HL-60/S4 treated with phorbol 12-myristate 13-acetate at 8.2 ng/mL for 4 days and 3 days (cell line): ENCODE measurements around the gene NEK6.

Experiments
- in situ Hi-C: fragments of 300-500 bp; cut with MboI; formaldehyde crosslinking; loops from 2 replicates; pipeline ENCODE4 v1.15.0; 2022; ENCODE audit warnings: low sequenced_read_pairs

NEK6 gene

DNA sequence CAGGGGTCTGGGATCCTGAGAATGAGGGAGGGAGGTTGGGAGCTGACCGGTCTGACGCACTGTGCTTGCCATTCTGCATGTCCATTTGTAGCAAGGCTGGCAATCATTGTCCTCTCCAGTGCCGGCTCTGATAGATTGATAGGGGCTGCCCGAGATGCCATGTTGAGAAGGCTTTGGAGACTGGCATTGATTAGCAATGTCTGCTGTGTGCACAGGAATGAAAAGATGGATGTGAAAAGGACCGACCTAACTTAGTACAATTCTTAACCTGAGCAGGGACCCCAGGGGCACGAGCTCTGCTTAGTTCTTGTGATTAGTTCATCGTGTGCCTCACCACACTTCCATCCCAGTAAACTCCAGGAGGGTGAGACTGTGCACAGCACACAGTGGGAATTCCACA, 17.0 kb downstream of the NEK6 start:
- in situ Hi-C loops = no loop called here

- in situ Hi-C loops = no loop called here
Measured at GRCh38 chr9:124277420-124277819, 19.7 kb downstream of the NEK6 start.

DNA sequence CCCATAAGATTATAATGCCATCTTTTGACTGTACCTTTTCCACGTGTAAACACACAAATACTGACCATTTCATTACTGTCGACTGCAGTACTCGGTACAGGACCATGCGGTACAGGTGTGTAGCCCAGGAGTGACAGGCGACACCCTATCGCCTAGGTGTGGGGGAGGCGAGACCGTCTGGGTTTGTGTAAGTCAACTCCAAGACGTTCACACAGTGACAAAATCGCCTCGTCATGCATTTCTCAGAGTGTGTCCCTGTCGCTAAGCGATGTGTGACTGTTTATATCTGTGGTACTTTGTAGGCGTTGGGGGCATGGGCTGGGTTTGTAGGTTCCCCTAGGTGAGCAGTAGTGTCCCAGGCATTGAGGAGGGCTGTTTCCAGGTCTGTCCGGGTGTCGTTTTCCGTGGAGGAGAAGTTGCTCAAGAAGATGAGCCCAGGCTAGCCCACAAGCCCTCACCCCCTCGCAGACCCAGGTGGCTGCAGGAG, 20.3 kb downstream of the NEK6 start:
- in situ Hi-C loops = no loop called here

DNA sequence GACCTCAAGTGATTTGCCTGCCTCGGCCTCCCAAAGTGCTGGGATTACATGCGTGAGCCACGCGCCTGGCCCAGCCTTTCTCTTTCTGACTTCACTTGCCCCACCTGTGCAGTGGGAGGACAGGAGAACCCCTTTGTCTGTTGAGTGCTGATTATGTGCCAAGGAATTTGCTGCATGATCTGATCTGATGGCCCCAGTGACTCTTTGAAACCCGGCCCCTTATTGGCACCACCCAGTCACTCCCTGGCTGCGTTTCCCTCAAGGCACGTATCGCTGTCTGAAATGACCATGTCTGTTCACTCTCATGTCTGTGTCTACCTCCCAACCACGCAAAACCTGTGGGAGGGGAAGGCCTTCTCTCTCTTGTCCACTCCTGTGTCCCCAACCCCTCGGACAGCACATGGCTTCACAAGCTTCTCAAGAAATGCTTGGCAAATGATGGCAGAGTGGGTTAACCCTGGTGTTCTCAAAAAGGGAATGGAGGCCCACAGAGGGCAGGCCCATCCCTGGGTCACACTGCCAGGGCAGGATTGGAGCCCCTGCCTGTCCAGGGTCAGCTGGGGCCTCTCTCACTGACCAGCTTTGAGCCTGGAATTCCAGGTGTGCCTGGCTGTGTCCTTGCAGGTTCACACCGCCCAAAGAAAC, 21.9 kb downstream of the NEK6 start:
- in situ Hi-C loops = no loop called here

- in situ Hi-C loops = no loop called here
Measured at GRCh38 chr9:124280176-124280691, 22.5 kb downstream of the NEK6 start.

- in situ Hi-C loops = no loop called here
Measured at GRCh38 chr9:124281931-124282371, 24.2 kb downstream of the NEK6 start.

DNA sequence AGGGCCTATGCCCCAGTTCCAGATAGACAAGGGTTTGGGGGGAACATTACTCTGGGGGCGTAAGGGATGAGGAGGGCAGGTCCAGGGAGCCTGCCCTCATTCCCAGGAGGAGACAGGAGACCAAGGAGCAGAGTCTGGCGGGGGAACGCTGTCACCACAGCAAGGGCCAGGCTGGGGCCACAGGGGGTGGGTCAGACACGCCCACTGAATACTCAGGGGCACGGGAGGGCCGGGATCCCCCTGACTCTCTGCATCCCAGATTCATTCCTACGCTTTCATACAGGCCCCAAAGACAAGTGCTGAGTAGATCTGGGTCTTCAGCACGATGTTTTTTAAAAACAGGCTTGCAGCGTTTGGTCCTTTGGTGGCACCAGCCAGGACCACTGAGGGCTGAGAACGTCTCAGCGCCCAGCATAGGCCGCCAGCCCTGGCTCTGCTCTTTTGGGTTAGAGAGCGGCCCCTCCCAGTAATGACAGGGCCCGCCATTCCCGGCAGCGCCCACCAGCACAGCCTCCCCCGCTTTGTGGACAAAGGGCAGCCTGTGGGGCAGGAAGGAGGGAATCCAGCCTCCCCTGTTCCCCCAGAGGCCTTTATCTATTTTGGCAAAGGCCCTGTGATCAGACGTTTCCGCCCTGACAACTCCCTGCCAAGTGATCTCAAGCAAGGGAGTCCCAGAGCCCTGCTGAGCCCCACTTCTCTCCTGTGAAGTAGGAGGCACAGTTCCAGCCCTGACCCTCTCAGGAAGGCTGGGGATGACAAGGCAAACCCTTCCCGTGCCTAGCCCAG, 24.9 kb downstream of the NEK6 start:
- in situ Hi-C loops = no loop called here

DNA sequence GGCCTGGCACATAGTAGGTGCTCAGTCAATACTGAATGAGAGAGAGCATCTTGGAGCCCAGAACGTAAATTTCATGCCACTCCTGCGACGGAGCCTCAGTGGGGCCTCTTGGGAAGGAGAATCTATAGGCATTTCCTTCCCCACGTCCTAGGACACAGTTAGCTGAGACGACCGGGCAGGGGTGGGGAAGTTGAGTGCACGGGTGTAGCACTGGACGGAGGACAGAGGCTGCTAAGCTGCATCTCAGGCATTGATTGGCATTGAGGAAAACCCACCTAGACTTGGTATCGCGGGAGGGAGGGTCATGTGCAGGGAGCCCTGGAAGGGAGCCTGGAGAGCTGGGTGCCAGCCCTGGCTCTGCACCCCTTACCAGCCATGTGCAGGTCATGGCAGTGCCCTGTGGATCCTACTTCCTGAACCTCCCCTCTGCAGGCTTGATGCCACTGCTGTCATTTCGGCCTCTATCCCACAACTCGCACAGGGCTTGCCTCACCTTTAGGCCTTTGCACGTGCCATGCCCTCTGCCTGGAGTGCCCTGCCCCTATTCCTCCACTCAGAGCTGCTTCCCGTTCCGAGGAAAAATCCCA, 25.6 kb downstream of the NEK6 start:
- in situ Hi-C loops = no loop called here

GRCh38 chr9:124284237-124284831, 26.6 kb downstream of the NEK6 start:
- in situ Hi-C loops = no loop called here

DNA sequence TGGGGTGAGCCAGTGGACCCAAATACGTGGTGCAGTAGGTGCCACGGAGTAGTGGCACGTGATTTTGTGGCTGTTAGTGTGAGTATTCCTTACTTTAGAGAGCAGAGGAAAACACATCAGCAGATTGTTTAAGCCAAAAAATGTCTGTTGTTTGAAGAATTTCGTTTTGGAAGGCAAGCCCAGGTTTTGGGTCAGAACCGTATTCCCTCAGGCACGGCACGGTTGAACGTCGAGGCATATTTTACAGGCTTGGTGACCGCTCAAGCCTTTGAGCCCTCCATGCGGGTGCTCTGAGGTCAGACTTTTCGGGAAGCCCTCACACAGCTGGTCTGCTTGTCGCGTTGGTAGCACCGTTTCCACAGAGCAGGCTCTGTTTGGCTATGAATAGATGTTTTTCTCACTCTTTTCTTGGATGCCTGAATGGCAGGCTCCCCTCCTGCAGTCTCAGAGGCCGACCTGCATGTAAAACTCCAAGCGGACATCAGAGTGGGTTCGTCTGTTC, 27.2 kb downstream of the NEK6 start:
- in situ Hi-C loops = no loop called here

GRCh38 chr9:124285490-124285889, 27.7 kb downstream of the NEK6 start:
- in situ Hi-C loops = no loop called here

GRCh38 chr9:124285903-124286291, 28.1 kb downstream of the NEK6 start:
- in situ Hi-C loops = no loop called here

GRCh38 chr9:124286292-124286931, 28.7 kb downstream of the NEK6 start:
- in situ Hi-C loops = no loop called here

DNA sequence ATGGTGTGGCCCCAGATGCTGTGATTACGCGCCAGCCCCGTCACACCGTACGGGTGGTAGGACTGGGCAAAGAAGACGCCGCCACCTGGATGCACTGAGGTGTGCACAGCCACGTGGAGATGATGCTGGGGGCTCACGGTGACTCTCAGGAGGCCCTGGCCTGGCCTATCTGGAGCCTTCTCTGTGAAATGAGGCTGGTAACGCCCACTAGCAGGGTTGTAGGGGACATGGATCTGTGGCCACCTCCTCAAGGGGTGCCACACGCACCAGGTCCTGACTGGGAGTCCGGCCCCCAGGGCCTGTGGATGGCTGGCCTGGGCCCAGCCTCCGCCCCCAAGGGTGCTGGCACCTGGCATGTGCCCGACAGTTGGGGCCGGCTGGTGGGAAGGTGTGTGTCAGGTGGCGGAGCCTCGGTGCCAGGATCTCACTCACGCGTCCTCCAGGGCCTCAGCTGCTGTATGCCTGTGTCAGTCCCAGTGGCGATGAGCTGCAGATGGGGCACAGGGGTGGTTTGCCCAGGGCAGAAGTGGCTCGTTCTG, 32.4 kb downstream of the NEK6 start:
- in situ Hi-C loops = loop anchor here (10.0 kb wide), 1 partner anchor 165 kb away; no protein-coding TSS in a partner anchor

DNA sequence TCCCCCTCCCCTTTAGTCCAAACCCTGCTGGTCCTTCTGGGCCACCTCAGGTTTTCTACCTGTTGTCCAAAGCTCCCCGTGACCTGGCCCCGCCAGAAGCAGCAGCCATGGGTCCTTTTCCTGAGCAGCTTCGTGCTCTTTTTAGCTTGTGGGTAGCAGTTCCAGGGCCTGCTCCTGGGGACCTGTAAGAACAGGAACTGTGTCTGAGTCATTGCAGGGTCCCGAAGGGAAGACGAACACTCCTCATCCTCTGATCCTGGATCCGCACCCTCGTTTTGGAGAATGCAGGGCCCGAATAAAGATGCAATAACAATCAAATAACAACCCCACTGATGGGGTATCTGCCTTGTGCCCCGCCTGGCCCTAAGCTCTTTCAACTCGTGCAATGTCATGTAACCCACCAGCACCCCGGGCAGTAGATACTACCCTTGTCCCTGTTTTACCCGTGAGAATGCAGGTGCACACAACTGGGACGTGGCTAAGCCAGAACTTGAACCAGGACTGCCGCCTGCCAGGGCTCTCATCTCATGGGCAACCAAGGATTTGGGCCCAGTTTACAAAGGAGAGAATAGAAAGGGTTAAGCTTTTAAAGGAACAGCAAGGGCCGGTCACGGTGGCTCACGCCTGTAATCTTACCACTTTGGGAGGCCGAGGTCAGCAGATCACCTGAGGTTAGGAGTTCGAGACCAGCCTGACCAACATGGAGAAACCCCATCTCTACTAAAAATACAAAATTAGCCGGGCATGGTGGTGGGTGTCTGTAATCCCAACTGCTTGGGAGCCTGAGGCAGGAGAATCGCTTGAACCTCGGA, 33.2 kb downstream of the NEK6 start:
- in situ Hi-C loops = loop anchor here (10.0 kb wide), 1 partner anchor 166 kb away; no protein-coding TSS in a partner anchor

DNA sequence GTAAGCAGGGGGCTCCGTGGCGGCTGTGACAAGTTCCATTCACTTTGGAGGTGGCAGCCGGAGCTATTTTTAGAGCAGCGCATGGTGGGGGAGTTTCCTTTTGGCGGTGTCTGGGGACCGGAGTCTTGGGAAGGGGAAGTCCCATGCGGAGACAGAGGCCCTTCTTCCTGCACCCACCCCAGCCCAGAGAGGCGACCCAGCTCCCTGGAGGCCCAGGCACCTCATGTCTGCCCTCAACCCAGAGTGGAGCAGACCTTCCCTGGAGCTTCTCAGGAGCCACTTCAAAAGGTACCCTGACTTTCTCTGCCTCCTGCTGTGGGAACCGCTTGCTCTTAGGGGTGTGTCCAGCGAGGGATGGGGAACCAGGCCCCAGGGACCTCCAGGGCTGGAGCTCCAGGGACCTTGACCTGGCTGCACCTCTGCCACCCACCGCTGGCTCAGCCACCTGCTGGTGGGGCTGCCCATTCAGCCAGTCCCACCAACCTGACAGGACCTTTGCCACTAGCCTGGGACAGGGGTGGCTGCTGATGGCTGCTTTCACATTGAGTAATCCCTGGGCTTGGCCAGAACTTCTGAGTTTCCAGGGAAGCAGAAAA, 34.1 kb downstream of the NEK6 start:
- in situ Hi-C loops = loop anchor here (10.0 kb wide), 1 partner anchor 167 kb away; no protein-coding TSS in a partner anchor

- in situ Hi-C loops = loop anchor here (10.0 kb wide), 1 partner anchor 168 kb away; no protein-coding TSS in a partner anchor
Measured at GRCh38 chr9:124292696-124293593, 35.2 kb downstream of the NEK6 start.
